HG02642 (cell line): ENCODE results near the gene DRICH1.
"Not testable (repeated sequence)": the region's sequence is repeated elsewhere in the genome, so short reads cannot be mapped to it uniquely, and the experiment has no call there.

Source experiments
- ATAC-seq: cut with Tn5 transposase; IDR thresholded peaks from one replicate; pipeline ENCODE4 v1.9.1; 2021; ENCODE audit warnings: mild to moderate bottlenecking; ENCODE audit not compliant: unreplicated experiment, poor library complexity

Gene DRICH1

GRCh38 chr22:23573106-23573505 is 59.0 kb downstream of the DRICH1 start:
- not testable (repeated sequence) for ATAC-seq

DNA sequence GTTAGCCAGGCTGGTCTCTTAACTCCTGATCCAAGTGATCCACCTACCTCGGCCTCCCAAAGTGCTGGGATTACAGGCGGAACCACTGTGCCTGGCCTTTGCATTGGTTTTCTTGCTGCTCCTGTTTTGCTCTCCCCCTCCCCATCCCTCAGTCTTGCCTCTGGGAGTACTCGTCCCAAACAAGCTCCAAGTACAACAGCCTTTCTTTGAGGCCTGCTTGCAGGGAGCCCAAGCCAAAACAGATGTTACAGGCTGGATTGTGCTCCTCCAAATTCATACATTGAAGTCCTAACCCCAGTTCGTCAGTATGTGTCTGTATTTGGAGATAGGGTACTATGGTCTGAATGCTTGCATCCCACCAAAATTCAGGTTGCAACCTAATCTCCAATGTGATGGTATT is 60.6 kb downstream of the DRICH1 start:
- ATAC-seq, result no peak

- no peak for ATAC-seq
These were observed 61.4 kb downstream of the DRICH1 start for GRCh38 chr22:23570681-23571080.

- no peak for ATAC-seq
These were observed 62.4 kb downstream of the DRICH1 start for GRCh38 chr22:23569716-23570115.

- no peak for ATAC-seq
These were observed 62.8 kb downstream of the DRICH1 start for GRCh38 chr22:23569291-23569690.

- no peak for ATAC-seq
These were observed 65.2 kb downstream of the DRICH1 start for GRCh38 chr22:23566705-23567475.

GRCh38 chr22:23565915-23566704 is 66.0 kb downstream of the DRICH1 start:
- ATAC-seq, result no peak

- no peak for ATAC-seq
These were observed 66.7 kb downstream of the DRICH1 start for GRCh38 chr22:23565305-23565914.

DNA sequence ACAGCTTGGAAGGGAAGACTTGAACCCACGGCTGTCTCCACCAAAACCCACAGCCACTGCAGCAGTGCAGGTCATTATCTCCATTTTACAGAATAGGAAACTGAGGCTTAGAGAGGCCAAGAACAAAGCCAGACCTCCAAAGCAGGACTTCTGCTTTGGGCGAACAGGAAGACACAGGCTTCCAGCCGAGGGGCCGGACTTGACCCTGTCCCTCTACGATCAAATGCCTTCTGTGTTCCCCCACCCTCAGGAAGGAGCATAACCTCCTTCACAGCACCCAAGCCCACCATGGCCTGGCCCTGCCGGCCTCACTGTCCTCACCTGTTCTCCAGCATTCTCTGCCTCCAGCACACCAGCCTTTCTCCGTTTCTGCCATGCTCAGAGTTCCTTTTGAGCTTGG is 67.8 kb downstream of the DRICH1 start:
- no peak for ATAC-seq

DNA sequence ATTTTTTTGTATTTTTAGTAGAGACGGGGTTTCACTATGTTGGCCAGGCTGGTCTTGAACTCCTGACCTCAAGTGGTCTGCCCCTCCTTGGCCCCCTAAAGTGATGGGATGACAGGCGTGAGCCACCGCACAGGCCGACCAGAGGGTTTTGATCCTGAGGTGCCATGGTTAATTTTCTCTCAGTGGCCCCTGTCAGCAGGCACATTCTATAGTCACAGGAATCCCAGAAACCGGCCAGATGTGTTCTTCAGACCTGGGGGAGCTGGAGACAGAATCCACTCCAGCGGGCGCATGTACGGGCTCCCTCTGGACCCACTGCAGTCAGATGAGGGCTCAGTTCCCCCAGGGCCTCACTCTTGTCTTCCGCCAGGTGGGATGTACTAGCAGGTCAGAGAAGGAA is 69.0 kb downstream of the DRICH1 start:
- no peak for ATAC-seq

DNA sequence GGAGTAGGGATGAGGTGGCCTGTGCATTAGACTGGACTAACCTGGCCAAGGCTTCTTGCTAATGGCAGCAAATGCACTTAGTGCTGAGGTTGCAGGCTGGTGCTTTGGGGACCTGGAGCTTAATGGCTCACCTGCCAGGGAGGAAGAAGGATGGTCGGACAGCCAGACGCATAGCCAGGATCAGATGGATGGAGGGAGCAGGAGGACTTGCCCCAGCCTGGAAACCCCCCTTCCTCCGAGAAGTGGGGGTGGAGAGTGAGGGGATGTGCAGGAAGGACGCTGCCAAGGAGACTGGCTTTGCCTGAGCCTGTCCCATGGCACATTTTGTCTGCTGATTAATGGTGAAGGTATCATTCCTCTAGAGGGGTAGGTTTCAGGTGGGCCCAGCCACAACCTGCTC is 69.9 kb downstream of the DRICH1 start:
- ATAC-seq, result no peak

- not testable (repeated sequence) for ATAC-seq
These were observed 71.1 kb downstream of the DRICH1 start for GRCh38 chr22:23561025-23561510.

DNA sequence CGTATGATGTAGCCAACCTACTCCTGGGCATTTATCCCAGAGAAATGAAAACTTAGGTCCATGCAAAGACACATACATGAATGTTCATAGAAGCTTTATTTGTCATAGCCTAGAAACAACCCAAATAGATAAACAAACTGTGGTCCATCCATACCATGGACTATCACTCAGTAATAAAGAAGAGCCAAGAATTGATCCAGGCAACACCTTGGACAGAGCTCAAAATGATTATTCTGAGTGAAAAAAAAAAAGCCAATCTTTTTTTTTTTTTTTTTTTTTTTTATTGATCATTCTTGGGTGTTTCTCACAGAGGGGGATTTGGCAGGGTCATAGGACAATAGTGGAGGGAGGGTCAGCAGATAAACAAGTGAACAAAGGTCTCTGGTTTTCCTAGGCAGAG is 71.9 kb downstream of the DRICH1 start:
- not testable (repeated sequence) for ATAC-seq
